Activated naive CD4-positive, alpha-beta T cell treated with anti-CD3 and anti-CD28 coated beads, Interleukin-2, amount 50 U/mL, for 24 hours (primary cell): ENCODE data around the gene DYNC1I1.
A peak's percentile ranks its signal among the peaks of the same experiment; 100 is the strongest.

Experiments
- H3K27ac Mint-ChIP-seq: one replicate; pipeline ENCODE4 v1.8.0; 2021; ENCODE audit warnings: mild to moderate bottlenecking, mixed read lengths
- H3K27me3 Mint-ChIP-seq: one replicate; pipeline ENCODE4 v1.8.0; 2021; ENCODE audit warnings: mixed read lengths
- H3K36me3 Mint-ChIP-seq: one replicate; pipeline ENCODE4 v1.8.0; 2021; ENCODE audit warnings: mixed read lengths
- H3K4me1 Mint-ChIP-seq: one replicate; pipeline ENCODE4 v1.8.0; 2021; ENCODE audit warnings: mixed read lengths
- H3K4me3 Mint-ChIP-seq: one replicate; pipeline ENCODE4 v1.8.0; 2021; ENCODE audit warnings: mild to moderate bottlenecking, mixed read lengths
- H3K9me3 Mint-ChIP-seq: one replicate; pipeline ENCODE4 v1.8.0; 2021; ENCODE audit warnings: mixed read lengths

DYNC1I1 gene

DNA sequence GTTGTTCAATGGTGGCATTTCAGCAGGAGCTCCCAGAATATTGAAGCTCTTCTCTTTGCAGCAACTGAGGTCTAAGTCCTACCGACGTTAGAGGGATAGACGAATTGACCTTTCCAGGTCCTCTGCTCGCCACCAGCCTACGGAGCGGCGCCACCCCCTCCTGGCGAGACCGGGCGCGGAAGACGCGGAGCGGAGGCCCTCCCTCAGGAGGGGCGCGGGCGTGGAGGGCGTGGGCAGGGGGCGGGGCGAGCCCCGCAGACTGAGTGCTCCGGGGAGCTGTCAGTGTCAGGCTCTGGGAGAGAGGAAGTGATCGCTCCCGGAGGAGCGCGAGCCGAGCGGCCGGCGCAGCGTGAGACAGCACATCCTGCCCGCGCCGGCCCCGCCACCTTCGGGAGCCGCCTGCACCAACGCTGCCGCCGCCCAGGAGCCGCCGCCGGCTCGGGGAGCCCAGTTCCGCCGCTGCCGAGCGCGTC is at the start of gene DYNC1I1:
TSS of gene DYNC1I1 (plus strand) at position 257 of the 473 bp plus-strand sequence. CDS start 32,176 bp downstream, outside the sequence.
- Mint-ChIP-seq H3K27me3 (peaks cover 23% of the 10 kb centered on the region), H3K9me3 (no peaks in the 10 kb centered on the region), H3K36me3 (no peaks in the 10 kb centered on the region), H3K27ac (no peak within 1 kb of the TSS), H3K4me1 (peaks cover 3% of the 10 kb centered on the region), H3K4me3 (peak within 1 kb of the TSS; percentile 64)

DNA sequence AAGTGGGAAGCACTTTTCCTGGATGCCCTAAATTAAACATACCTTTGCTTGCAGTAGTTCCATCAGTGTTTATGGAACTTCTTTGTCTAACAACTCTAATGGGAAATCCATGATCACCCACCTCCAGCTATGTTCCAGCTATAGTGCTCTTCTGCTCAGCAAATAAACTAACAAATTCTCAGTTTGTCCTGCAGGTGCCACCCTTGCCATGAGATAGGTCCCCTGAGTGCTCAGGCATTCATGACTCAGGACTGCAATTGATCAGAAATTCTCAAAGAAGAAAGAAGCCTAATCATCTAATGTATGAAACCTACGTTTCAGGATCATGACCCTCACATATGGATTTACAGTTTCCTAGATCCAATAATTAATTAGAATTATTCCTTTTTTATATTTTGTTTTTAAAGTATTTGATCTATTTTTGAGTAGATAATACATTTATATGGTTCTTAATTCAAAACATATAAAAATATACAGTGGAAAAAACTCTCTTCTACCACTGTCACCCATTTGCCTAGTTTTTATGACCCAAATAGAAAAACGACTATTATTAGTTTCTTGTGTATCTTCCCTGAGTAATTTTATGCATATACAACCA is 48.7 kb upstream of the DYNC1I1 start:
- H3K9me3 Mint-ChIP-seq: no peaks in the 10 kb centered on the region
- H3K27ac Mint-ChIP-seq: no peak overlapping the region
- H3K36me3 Mint-ChIP-seq: no peaks in the 10 kb centered on the region
- no peak overlapping the region for H3K4me3 Mint-ChIP-seq
- no peaks in the 10 kb centered on the region for H3K27me3 Mint-ChIP-seq
- H3K4me1 Mint-ChIP-seq: no peaks in the 10 kb centered on the region

DNA sequence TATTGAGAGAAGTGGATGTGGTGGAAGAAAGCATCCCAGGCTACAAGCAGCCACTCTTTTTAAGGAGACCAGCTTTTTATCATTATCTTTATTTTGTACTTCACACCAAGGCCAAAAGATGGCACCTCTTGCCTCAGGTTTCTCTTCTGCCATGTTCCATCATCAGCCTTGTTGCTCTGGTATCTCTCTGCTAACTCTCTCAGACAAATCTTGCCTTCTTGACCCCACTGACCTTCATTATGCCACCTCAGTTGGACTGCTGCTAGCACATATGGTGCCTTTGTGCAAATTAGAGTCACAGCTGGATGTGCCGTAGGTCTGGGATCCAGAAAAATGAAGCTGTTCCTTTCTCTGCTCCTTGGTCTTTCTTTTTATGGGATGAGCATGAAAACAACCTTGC is 47.1 kb upstream of the DYNC1I1 start:
- Mint-ChIP-seq H3K4me1 (no peaks in the 10 kb centered on the region), H3K36me3 (no peaks in the 10 kb centered on the region), H3K9me3 (no peaks in the 10 kb centered on the region), H3K4me3 (no peak overlapping the region), H3K27ac (no peak overlapping the region), H3K27me3 (no peaks in the 10 kb centered on the region)

DNA sequence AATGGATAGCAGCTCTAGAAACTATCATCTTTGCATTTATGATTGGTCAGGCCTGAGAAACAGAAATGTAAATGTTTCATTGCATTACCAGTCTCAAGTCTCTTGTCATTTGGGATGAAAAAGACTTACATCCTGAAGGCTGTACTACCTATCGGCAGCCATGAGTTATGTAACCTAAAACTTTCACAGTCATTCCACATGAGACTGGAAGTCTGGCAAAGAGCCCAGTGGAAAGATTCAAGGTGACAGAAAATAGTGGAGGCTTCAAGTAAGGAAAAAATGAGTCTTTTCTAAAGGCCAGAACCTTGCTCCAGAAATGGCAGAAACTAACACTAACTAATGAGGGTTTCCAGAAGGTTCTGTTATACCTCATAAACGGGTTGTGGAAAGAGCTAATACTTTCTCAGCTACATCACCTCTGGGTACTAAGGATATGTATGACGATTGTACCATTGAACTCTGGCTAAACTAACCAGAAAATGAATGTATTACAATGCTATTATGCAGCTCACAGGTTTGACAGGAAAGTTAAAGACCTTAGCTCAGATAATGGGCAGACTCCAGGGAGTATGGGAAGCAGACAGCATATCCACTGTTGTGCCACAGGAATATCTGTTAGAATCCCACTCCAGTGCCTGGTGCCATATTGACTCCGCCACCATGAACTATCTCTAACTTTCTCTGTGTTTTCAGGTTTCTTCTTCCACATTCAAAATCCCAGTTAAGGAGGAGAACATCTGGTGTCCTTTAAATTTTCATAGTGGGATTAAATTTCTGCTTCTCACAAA is 41.7 kb upstream of the DYNC1I1 start:
- Mint-ChIP-seq H3K9me3 (no peaks in the 10 kb centered on the region), H3K4me1 (no peaks in the 10 kb centered on the region), H3K36me3 (no peaks in the 10 kb centered on the region), H3K27me3 (no peaks in the 10 kb centered on the region), H3K4me3 (no peak overlapping the region), H3K27ac (no peak overlapping the region)

DNA sequence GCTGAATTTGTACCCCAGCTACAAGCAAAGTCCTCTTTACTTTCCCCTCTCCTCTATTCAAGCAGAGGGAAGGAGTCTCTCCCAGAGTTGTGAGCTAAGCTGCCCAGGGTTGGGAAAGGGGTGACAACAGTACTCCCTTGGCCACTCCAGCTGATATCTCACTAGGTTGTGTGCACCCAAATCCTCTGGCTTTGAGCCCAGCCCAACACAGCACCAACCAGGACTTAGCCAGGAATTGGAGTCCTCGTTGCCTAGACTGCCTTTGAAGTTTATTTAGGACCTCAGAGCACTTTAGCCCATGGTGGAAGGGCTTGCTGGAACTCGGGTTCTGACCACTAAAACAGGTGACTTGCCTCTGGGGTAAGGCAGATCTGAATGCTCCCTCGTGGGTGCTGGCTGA is 35.7 kb upstream of the DYNC1I1 start:
- no peaks in the 10 kb centered on the region for H3K4me1 Mint-ChIP-seq
- no peaks in the 10 kb centered on the region for H3K36me3 Mint-ChIP-seq

DNA sequence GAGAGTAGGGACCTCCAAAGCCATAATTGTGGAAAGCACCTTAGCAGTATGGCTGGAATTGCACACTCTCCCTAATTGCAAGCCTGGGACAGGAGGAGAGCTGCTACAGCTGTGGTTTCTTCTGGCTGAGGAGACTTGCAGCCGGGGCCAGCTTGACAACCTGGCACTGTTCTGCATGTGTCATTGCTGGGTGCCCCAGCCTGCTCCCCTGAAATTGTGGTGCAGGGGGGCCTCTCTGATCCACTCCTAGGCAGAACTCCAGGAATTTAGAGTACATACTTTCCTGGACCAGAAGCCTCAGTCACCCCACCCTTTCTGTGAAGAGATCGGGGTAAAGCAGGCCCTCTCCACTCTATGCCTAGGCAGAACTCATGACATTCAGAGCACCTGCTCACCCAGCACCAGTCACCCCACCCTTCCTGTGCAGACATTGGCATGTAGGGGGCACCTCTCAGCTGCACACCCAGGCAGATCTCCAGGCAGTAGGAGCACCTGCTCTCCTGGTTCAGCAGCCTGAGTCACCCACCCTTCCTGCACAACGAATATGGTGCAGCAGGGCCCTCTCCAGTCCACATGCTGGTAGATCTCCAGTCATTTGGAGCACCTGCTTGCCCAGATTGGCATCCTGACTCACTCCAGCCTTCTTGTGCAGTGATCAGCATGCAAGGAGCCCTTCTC is 34.4 kb upstream of the DYNC1I1 start:
- H3K4me3 Mint-ChIP-seq: no peak overlapping the region
- H3K36me3 Mint-ChIP-seq: no peaks in the 10 kb centered on the region
- H3K9me3 Mint-ChIP-seq: no peaks in the 10 kb centered on the region
- no peaks in the 10 kb centered on the region for H3K27me3 Mint-ChIP-seq
- no peak overlapping the region for H3K27ac Mint-ChIP-seq
- H3K4me1 Mint-ChIP-seq: no peaks in the 10 kb centered on the region

More for the DNA sequence above, 35.7 kb upstream of the DYNC1I1 start:
- no peak overlapping the region for H3K27ac Mint-ChIP-seq
- H3K9me3 Mint-ChIP-seq: no peaks in the 10 kb centered on the region
- H3K27me3 Mint-ChIP-seq: no peaks in the 10 kb centered on the region
- no peak overlapping the region for H3K4me3 Mint-ChIP-seq

DNA sequence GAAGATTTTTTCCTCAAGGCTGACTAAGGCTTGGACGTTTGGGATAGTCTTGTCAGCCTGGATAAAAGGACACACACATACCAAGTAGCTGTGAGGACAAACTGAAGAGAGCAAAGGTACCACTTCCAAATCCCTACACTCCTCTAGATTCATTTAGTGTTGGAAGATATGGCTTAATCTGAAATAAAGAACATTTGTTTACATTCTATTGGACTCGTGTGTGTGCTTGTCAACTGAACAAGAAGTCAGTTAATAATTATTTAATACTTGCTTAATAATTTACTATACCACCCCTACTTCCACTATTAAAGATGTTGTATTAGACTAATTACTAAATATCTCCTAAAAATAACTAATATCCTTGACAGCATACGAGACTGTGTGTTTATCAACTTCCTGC is 23.3 kb upstream of the DYNC1I1 start:
- Mint-ChIP-seq H3K36me3 (no peaks in the 10 kb centered on the region), H3K4me3 (no peak overlapping the region), H3K27me3 (no peaks in the 10 kb centered on the region)

DNA sequence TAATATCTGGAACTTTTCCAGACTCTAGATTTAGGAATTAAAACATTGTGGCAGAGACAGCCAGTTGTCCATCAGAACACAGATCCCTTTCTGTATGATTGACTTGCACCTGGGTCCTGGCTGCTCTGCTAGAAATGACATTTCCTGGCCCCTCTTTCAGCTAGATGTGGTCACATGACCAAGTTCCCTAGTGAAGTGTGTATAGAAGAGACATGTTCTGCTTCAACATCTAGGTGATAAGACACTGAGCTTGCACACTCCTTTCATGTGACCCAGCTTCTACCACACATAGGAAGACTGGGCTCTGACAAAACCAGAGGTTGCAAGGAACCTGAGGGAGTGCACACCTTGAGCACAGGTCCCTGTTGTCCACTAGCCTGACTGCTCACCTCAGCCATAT is 22.8 kb upstream of the DYNC1I1 start:
- peaks cover 10% of the 10 kb centered on the region for H3K9me3 Mint-ChIP-seq
- no peaks in the 10 kb centered on the region for H3K4me1 Mint-ChIP-seq
- H3K27me3 Mint-ChIP-seq: no peaks in the 10 kb centered on the region
- H3K4me3 Mint-ChIP-seq: no peak overlapping the region
- no peak overlapping the region for H3K27ac Mint-ChIP-seq
- H3K36me3 Mint-ChIP-seq: no peaks in the 10 kb centered on the region

More for the DNA sequence above, 23.3 kb upstream of the DYNC1I1 start:
- Mint-ChIP-seq H3K4me1 (no peaks in the 10 kb centered on the region), H3K27ac (no peak overlapping the region), H3K9me3 (peaks cover 10% of the 10 kb centered on the region)

DNA sequence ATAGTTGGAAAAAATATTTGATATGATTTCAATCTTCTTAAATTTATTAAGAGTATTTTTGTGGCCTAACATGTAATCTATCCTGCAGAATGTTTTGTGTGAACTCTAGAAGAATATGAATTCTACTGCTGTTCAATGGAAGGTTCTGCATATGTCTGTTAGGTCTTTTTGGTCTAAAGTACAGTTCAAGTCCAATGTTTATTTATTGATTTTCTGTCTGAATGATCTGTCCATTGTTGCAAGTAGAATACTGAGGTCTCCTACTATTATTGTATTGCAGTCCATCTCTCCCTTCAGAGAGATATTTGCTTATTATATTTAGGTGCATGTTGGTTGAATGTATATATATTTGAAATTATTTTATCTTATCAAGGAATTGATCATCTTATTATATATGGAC is 18.9 kb upstream of the DYNC1I1 start:
- Mint-ChIP-seq H3K4me1 (no peaks in the 10 kb centered on the region), H3K27ac (no peak overlapping the region), H3K4me3 (no peak overlapping the region), H3K36me3 (no peaks in the 10 kb centered on the region), H3K9me3 (peaks cover 10% of the 10 kb centered on the region), H3K27me3 (peaks cover 1% of the 10 kb centered on the region)

DNA sequence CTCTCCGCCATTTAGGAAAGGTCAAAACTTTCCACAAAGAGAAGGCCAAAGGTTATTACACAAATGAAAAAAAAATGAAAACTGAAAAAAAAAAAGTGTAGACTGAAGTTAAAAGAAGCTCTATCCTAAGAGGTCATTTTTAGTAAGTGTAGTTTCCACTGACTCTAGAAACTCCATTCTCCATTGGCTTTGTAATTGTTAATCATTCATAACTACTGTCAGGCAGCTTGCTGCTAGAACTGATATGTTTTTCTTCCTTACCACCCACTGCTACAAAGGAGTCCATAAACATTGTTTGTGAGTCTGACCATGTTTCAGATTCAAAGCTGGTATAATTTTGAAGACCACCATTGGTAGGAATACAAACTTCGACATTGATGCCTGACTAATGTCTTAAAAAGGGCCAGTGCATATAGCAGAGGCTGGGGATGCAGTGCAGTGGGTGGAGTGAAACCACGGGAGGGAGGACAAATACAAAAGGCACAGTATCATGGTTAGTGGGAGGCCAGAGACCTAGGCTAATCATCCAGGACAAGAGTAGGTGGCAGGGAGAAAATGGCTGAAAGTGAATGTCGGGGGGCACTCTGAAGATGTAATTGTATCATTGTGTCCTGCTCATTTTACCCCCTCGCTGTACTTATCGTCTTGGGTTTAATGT is 16.9 kb upstream of the DYNC1I1 start:
- Mint-ChIP-seq H3K4me1 (no peaks in the 10 kb centered on the region), H3K27me3 (peaks cover 1% of the 10 kb centered on the region), H3K36me3 (no peaks in the 10 kb centered on the region), H3K9me3 (peaks cover 7% of the 10 kb centered on the region), H3K4me3 (no peak overlapping the region), H3K27ac (no peak overlapping the region)

DNA sequence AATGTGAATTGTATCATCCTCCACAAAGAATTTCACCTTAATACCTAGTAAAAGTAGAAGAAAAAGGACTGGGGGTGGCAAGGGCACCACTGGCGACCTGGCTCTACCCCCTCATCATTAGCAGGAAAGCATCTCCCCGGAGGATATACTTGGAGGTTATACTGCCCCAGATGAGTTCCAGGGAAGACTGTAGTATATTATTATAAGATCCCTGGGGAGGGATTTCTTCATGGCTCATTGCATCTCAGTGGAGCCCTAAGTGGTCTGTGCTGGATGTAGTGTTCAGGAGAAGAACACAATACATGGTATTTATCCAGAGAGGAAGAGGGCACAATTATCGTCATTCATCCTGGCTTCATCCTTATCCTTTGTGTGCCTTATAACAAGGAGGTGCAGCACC is 14.2 kb upstream of the DYNC1I1 start:
- H3K27ac Mint-ChIP-seq: no peak overlapping the region
- H3K27me3 Mint-ChIP-seq: peaks cover 1% of the 10 kb centered on the region
- no peaks in the 10 kb centered on the region for H3K9me3 Mint-ChIP-seq
- no peaks in the 10 kb centered on the region for H3K4me1 Mint-ChIP-seq
- H3K4me3 Mint-ChIP-seq: no peak overlapping the region
- no peaks in the 10 kb centered on the region for H3K36me3 Mint-ChIP-seq

DNA sequence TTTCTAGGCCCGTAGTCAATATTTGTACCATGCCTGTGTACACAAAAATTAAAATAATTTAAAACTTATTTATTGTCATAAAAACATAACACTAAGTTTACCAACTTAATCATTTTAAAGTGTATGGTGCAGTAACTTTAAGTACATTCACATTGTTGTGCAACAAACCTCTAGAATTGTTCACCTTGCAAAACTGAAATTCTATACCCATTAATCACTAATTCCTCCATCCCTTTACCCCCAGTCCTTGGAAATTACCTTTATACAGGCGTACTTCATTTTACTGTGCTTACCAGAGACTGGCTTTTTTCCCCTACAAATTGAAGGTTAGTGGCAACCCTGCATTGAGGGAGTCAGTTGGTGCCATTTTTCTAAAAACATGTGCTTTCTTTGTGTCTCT is 6.3 kb upstream of the DYNC1I1 start:
- H3K4me3 Mint-ChIP-seq: no peak overlapping the region
- H3K9me3 Mint-ChIP-seq: no peaks in the 10 kb centered on the region
- H3K4me1 Mint-ChIP-seq: no peaks in the 10 kb centered on the region
- no peaks in the 10 kb centered on the region for H3K36me3 Mint-ChIP-seq
- no peaks in the 10 kb centered on the region for H3K27me3 Mint-ChIP-seq
- no peak overlapping the region for H3K27ac Mint-ChIP-seq

DNA sequence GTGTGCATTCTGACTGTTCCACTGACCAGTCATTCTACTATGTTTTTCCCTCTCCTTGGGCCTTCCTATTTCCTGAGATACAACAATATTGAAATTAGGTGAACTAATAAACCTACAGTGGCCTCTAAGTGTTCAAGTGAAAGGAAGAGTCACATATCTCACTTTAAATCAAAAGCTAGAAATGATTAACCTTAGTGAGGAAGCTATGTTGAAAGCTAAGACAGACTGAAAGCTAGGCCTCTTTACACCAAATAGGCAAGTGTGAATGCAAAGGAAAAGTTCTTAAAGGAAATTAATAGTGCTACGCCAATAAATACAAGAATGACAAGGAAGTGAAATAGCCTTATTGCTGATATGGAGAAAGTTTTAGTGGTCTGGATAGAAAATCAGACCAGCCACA is 5.7 kb upstream of the DYNC1I1 start:
- no peaks in the 10 kb centered on the region for H3K9me3 Mint-ChIP-seq
- no peaks in the 10 kb centered on the region for H3K4me1 Mint-ChIP-seq
- H3K27ac Mint-ChIP-seq: no peak overlapping the region
- no peak overlapping the region for H3K4me3 Mint-ChIP-seq
- H3K36me3 Mint-ChIP-seq: no peaks in the 10 kb centered on the region
- H3K27me3 Mint-ChIP-seq: peaks cover 3% of the 10 kb centered on the region

DNA sequence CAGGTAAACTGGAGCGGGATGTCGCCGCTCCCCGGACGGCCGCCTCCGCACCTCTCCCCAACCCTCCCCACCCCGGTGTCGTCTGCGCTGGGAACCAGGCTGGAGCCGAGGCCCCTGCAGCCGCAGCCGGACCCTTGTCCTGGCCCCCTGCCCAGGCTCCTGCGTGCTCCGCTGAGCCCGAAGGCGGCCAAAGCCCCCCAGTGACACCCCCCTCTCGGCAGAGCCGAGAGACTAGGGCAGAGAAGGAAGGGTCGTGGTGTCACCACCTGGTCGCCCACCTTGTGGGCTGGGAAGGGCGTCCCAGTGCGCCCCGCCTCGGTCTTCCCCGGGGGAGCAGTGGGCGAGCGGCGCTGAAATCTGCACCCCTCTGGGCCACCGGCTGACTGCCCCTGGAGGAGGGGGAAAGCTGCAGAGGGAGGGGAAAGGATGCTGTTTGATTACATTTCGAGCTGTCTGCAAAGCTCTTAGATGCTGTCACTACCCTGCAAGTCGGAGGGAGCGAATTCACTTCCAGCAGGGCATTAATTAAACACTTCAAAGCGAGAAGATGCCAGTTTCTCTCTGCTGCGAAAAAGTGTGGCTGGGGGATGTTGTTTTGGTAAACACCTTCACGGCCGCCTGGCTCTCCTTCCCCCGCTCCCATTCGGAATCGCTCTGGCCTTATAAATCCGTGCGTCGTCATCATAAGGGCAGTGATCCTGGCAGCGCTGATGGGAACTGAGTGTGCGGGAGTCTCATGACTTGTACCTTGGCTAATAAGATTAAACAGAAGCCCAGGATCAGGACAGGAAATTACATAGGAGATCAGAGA is 622 bp downstream of the DYNC1I1 start:
- Mint-ChIP-seq H3K27ac (no peak overlapping the region), H3K4me1 (peaks cover 3% of the 10 kb centered on the region), H3K9me3 (no peaks in the 10 kb centered on the region), H3K4me3 (no peak overlapping the region), H3K27me3 (peaks cover 23% of the 10 kb centered on the region), H3K36me3 (no peaks in the 10 kb centered on the region)

DNA sequence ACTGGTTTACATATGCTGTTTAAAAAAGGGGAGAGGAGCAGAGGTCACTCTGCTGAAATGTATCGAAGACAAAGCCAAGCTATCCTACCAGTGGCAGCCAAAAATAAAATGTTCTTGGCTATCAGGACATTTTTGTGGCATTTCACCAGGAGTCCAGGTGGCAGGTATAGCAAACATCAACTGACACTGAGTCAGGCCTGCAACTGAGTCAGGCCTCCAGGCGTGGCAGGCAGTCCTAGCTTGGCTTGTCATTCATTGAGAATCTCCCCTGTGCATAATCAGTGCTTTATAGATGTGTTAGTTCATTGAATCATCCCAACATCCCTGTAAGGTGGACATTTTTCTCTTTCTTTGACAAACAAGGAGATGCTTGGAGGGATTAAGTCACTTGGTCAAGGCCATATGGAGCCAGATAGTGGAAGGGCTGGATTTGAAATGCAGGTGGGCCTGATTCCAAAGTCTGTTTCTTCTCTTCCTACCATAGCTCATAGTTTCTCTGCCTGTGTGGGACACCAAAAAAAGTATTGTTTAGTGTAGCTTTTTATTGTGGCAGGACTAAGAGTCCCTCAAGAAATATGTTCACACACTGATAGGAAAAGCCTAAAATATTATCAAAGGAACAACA is 4.3 kb downstream of the DYNC1I1 start:
- H3K36me3 Mint-ChIP-seq: no peaks in the 10 kb centered on the region
- H3K4me3 Mint-ChIP-seq: no peak overlapping the region
- H3K27me3 Mint-ChIP-seq: peaks cover 21% of the 10 kb centered on the region
- H3K9me3 Mint-ChIP-seq: no peaks in the 10 kb centered on the region
- H3K4me1 Mint-ChIP-seq: peaks cover 3% of the 10 kb centered on the region
- H3K27ac Mint-ChIP-seq: no peak overlapping the region
